Measurements from ENCODE around the gene MCM6.

MCM6 gene

DNA sequence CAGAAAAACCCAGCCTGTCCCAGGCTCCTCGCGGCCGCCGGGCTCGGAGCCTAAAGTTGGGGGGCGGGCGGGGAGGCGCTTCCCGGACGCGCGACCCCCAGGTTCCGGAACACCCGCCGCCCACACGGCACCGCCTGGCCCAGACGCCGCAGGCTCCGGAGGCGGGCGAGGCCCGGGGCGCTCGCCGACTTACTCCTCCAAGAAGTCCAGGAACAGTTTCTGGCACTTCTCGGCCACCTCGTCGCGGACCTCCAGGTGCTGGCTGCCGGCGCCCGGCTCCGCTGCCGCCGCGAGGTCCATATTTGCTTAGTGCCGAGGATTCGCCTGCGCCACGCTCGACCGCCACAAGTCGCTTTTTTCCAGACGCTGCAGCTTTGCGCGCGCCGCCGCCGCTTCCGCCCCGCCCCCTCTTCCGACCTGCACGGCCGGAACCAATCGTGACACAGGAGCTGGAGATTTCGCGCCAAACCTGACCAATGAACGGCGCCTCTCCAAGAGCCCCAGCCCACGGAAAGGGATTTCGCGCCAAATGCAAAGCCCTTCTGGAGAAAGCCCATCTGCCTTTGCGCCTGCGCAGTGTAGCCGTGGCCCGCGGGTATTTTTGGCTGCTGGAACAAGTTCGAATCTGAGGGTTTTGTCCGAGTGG, at the start of gene MCM6:
Gene MCM6 (minus strand): TSS at position 378 of the 646 bp plus-strand sequence. CDS start 78 bp downstream, at position 300.
- Mint-ChIP-seq H3K27me3 (no peaks in the 10 kb centered on the region), H3K27ac (peak within 1 kb of the TSS; percentile 56), H3K4me3 (peak within 1 kb of the TSS; percentile 84), H3K4me1 (peaks cover 23% of the 10 kb centered on the region), H3K9me3 (no peaks in the 10 kb centered on the region), H3K36me3 (no peaks in the 10 kb centered on the region)
- ATAC-seq (ENCODE audit: low read depth) (peak; percentile 88), DNase-seq (ENCODE audit: low spot score in 2 of 2) (peak; percentile 82 to 90)

DNA sequence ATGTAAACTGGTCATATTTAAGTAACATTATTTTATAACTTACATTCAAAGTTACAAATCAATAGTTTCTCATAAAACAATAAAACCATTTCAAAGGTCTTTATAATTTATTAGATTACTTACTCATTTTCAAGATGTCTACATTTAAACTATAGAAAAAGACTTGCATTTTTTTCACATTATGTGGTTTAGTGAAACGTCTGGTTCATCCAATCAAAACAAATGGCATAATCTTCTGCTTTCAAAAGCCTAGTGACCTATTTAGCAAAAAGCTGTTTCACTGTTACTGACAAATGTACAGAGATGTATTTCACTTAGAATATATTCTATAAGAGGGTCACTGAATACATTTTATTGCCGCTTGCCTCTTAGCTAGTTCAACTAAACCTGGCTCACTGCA, 49.3 kb upstream of the MCM6 start:
- no peaks in the 10 kb centered on the region for H3K9me3 Mint-ChIP-seq
- no peak for ATAC-seq (ENCODE audit: low read depth)
- H3K4me1 Mint-ChIP-seq: no peaks in the 10 kb centered on the region
- H3K27ac Mint-ChIP-seq: no peak overlapping the region
- H3K36me3 Mint-ChIP-seq: peaks cover 13% of the 10 kb centered on the region
- H3K4me3 Mint-ChIP-seq: no peak overlapping the region
- H3K27me3 Mint-ChIP-seq: no peaks in the 10 kb centered on the region
- no peak for DNase-seq (ENCODE audit: low spot score in 2 of 2)

DNA sequence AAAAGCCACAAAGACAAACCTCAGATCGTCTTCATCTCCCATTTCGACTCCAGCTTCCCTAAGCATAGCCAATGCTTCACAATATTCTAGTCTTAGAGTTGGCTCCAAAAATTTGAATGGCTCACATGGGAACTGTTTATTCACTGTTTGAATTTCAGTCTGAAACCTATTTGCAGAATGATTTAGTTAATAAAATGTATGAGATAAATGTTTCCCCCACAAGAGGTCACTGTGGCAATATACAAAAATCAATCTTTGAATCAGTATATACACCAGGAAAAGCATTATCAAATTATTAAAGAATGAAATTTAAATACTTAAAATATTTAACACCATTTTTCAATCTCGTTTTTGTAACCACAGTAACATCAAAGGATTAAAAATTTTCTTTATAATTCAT, 40.0 kb upstream of the MCM6 start:
- Mint-ChIP-seq H3K36me3 (peaks cover 2% of the 10 kb centered on the region), H3K27me3 (no peaks in the 10 kb centered on the region)
- peak; percentile 61 for ATAC-seq (ENCODE audit: low read depth)

DNA sequence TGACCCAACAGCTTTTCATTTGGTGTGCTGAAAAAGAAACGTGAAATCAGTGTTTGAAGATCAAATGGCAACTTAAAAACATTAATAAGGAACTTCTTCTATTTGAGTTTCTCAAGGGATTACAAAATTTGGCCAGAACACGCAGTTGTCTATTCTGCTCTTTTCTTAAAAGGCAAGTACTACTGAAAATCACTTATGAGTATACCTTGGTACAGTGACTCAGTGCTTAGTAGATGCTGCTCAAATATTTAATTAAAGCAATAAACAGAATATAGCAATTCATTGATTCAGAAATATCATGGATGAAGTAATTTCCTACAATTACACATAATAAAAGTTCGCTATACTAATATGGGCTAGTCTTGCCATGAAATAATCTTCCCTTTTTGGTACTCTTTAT, 38.2 kb upstream of the MCM6 start:
- Mint-ChIP-seq H3K4me1 (peaks cover 2% of the 10 kb centered on the region), H3K36me3 (peaks cover 9% of the 10 kb centered on the region), H3K27ac (no peak overlapping the region), H3K9me3 (no peaks in the 10 kb centered on the region), H3K4me3 (no peak overlapping the region), H3K27me3 (no peaks in the 10 kb centered on the region)
- ATAC-seq (ENCODE audit: low read depth) (no peak), DNase-seq (ENCODE audit: low spot score in 2 of 2) (no peak)

More for the DNA sequence above, 40.0 kb upstream of the MCM6 start:
- Mint-ChIP-seq H3K4me3 (no peak overlapping the region), H3K4me1 (peaks cover 2% of the 10 kb centered on the region), H3K9me3 (no peaks in the 10 kb centered on the region), H3K27ac (peak overlapping the region; percentile 36)
- peak in 1 of 2 donors; percentile 54 for DNase-seq (ENCODE audit: low spot score in 2 of 2)

DNA sequence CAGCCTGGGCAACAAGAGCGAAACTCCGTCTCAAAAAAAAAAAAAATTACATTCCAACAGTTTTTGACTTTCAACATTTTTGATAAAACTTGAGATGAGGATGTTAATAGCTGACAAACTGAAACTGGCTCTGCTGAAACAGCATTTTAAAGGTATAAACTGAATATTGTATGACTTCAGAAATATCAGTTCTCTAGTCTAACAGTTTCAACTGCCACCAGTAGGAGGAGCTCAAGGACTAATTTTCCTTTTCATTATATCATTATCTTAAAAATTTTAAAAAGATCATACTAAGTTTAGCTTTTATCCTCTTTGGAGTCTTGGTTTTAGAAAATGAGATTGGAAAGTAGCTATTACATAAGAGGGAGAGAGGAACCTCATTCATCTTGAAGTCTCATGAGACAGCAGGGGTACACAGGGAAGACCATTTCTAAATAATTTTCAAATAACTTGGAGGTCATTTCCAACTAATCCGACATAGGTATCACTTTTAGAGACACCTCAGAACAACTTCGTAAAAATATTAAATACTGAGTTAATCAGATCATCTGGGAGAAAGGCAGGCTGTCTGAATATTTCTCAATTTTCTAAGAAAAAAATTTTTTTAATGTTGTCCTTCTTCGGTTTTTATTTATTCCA, 37.6 kb upstream of the MCM6 start:
- DNase-seq (ENCODE audit: low spot score in 2 of 2) (peak; percentile 54 to 69), ATAC-seq (ENCODE audit: low read depth) (peak; percentile 47)
- Mint-ChIP-seq H3K27ac (no peak overlapping the region), H3K36me3 (peaks cover 12% of the 10 kb centered on the region), H3K9me3 (no peaks in the 10 kb centered on the region), H3K27me3 (no peaks in the 10 kb centered on the region), H3K4me3 (no peak overlapping the region), H3K4me1 (peaks cover 2% of the 10 kb centered on the region)

DNA sequence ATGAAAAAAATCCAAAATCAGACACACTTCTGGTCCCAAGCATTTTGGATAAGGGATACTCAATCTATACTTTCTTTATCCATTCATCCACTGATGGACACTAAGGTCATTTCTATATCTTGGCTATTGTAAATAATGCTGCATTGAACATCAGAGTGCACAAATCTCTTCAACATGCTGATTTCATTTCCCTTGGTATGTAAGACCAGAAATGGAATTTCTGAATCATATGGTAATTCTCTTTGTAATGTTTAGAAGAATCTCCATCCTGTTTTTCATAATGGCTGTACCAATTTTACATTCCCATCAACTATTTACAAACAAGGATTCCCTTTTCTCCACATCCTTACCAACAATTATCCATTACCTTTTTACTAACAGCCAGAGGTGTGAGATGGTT, 33.7 kb upstream of the MCM6 start:
- Mint-ChIP-seq H3K4me1 (no peaks in the 10 kb centered on the region), H3K27me3 (no peaks in the 10 kb centered on the region), H3K36me3 (peaks cover 17% of the 10 kb centered on the region), H3K27ac (no peak overlapping the region), H3K9me3 (no peaks in the 10 kb centered on the region), H3K4me3 (no peak overlapping the region)
- DNase-seq (ENCODE audit: low spot score in 2 of 2) (no peak), ATAC-seq (ENCODE audit: low read depth) (no peak)

DNA sequence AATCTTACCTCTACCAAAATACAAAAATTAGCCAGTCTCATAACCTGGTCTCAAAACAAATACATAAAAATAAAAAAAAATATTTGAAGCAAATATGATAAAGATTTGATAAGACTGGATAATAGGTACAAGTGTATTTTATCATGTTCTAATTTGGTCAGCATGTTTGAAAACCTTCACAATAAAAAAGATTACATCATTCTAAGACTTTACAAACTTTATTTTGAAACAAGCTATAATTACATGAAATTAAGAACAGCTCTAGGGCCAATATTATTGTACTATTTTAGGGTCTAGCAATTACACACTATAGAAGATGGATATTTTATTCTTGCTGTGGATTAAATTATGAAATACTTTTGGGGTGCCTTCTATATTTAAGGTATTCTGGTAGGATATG, 29.4 kb upstream of the MCM6 start:
- Mint-ChIP-seq H3K27me3 (no peaks in the 10 kb centered on the region), H3K36me3 (peaks cover 21% of the 10 kb centered on the region), H3K27ac (no peak overlapping the region), H3K9me3 (no peaks in the 10 kb centered on the region), H3K4me3 (no peak overlapping the region), H3K4me1 (no peaks in the 10 kb centered on the region)
- ATAC-seq (ENCODE audit: low read depth) (no peak), DNase-seq (ENCODE audit: low spot score in 2 of 2) (no peak)

DNA sequence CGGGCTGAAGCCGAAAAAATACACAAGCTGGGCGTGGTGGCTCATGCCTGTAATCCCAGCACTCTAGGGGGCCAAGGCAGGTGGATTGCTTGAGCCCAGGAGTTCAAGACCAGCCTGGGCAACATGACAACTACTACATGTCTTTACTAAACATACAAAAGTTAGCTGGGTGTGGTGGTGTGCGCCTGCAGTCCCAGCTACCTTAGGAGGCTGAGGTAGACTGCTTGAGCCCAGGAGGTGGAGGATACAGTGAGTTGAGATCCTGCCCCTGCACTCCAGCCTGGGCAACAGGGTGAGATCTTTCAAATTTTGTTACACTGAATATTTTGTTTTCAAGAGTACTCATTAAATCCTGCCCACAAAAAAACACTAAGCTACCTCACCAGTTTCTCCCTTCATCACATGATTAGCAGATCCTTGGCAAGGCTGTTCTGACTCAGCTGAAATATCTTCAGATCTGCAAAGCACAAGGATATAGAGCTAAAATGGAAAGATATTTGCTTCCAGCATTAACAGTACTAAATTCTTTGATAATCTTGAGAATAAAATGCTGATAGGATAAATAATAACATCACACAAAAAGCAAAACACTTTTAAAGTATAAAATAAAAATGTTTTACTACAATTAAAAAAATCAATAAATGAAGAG, 28.2 kb upstream of the MCM6 start:
- DNase-seq (ENCODE audit: low spot score in 2 of 2): no peak
- no peaks in the 10 kb centered on the region for H3K27me3 Mint-ChIP-seq
- no peak for ATAC-seq (ENCODE audit: low read depth)
- H3K36me3 Mint-ChIP-seq: peaks cover 15% of the 10 kb centered on the region
- H3K9me3 Mint-ChIP-seq: no peaks in the 10 kb centered on the region
- no peak overlapping the region for H3K27ac Mint-ChIP-seq
- no peaks in the 10 kb centered on the region for H3K4me1 Mint-ChIP-seq
- H3K4me3 Mint-ChIP-seq: no peak overlapping the region

DNA sequence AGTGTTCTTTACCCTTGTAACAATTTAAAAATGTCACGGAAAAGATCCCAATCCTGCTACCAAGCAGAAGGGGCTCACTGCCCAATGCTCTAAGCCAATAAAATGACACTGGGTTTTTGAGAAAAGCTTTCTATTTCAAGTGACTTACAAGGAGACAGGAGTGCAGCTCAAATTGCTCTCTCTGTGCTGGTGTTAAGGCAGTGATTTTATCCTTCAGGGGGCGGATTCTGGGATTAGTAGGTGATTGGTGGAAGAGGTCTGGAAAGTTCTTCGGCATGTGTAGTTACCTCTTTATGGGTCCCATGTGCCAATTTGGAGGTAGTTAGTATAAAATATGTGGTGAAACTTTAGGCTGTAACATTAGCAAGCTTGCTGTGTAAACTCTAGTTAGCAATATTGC, 27.4 kb upstream of the MCM6 start:
- DNase-seq (ENCODE audit: low spot score in 2 of 2): no peak
- H3K4me1 Mint-ChIP-seq: no peaks in the 10 kb centered on the region
- H3K4me3 Mint-ChIP-seq: no peak overlapping the region
- ATAC-seq (ENCODE audit: low read depth): no peak
- peaks cover 12% of the 10 kb centered on the region for H3K36me3 Mint-ChIP-seq
- no peaks in the 10 kb centered on the region for H3K27me3 Mint-ChIP-seq
- no peaks in the 10 kb centered on the region for H3K9me3 Mint-ChIP-seq
- H3K27ac Mint-ChIP-seq: no peak overlapping the region

DNA sequence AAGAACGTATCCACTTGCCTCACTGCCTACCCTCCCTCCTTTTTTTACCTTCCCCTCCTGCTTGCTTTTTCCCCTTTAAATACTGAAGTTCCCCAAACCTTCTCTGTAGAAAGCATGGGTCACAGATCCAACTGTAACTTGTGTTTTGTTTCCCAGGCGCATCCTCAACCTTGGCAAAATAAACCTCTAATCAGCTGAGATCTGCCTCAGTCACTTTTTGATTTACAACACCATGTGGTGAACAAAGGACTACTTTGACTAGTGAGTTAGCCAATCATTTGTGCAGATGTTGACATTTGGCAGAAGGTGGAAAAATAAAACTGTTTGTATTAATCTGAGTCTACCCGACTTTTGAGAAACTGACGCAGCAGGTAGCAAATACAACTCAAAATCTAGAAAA, 23.3 kb upstream of the MCM6 start:
- Mint-ChIP-seq H3K27ac (no peak overlapping the region), H3K4me3 (no peak overlapping the region), H3K9me3 (no peaks in the 10 kb centered on the region), H3K27me3 (no peaks in the 10 kb centered on the region), H3K36me3 (peaks cover 6% of the 10 kb centered on the region), H3K4me1 (no peaks in the 10 kb centered on the region)
- DNase-seq (ENCODE audit: low spot score in 2 of 2) (no peak), ATAC-seq (ENCODE audit: low read depth) (no peak)

DNA sequence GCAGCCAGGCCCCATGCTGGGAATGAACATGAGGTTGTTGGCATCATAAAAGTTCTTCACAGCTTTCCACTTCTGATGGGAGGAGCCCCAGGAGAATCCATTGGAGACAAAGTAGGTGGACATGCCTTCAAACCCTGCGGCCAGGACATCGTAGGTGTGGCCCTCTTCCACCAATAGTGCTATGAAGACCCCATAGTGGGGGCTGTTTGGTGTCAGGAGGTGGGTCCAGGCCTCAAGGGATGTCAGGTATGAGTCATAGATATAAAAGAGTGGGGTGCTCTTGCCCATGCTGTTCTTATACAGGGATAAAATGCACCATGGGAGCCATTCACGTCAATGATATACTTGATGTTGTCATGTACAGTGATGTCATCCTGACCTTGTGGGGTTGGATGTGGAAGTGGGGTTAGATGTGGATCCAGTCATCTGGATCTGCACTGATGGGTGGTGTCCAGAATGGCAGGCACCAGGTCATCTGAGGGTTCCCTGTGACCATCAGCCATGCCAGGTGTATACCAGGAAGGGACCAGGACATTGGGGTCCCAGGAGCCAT, 22.1 kb upstream of the MCM6 start:
- H3K27me3 Mint-ChIP-seq: no peaks in the 10 kb centered on the region
- H3K9me3 Mint-ChIP-seq: no peaks in the 10 kb centered on the region
- peaks cover 4% of the 10 kb centered on the region for H3K36me3 Mint-ChIP-seq
- no peak for DNase-seq (ENCODE audit: low spot score in 2 of 2)
- H3K4me3 Mint-ChIP-seq: no peak overlapping the region
- H3K4me1 Mint-ChIP-seq: peaks cover 5% of the 10 kb centered on the region
- no peak for ATAC-seq (ENCODE audit: low read depth)
- no peak overlapping the region for H3K27ac Mint-ChIP-seq

DNA sequence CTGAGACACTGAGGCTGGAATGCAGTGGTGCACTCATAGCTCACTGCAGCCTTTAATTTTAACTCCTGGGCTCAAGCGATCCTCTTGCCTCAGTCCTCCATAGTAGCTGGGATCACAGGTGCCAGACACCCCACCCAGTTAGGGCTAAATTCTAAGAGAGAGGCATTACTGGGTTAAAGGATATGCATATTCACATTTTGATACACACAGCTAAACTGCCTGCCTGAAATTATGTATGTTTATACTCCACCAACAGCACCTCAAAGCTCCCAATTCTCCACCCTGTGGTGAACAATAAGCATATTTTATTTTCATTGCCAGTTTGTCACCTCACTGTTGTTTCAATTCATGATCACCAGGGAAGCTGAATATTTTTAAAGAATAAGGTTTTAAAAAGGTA, 18.7 kb upstream of the MCM6 start:
- Mint-ChIP-seq H3K4me3 (no peak overlapping the region), H3K9me3 (no peaks in the 10 kb centered on the region), H3K27ac (no peak overlapping the region), H3K36me3 (peaks cover 2% of the 10 kb centered on the region), H3K27me3 (no peaks in the 10 kb centered on the region), H3K4me1 (peaks cover 5% of the 10 kb centered on the region)
- DNase-seq (ENCODE audit: low spot score in 2 of 2) (no peak), ATAC-seq (ENCODE audit: low read depth) (no peak)

DNA sequence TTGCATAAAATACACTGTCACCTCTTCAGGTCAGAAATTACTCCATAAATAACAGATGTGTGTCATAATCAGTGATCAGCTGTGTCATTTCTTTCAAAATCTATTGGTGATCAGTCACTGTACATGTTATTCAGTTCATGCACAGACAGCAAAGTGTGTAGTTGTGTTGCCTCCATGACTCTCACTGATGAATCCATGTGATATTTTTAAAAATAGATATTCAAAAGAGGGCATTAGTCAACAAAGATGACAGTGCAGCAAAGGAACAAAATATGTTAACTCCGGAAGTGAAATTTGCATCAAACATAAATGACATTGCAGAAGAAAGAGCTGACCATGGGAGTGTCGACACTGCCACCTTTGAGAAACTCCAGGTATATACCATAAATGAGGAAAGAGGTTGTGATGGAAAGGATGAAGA, 17.1 kb upstream of the MCM6 start:
- H3K4me3 Mint-ChIP-seq: no peak overlapping the region
- DNase-seq (ENCODE audit: low spot score in 2 of 2) (no peak), ATAC-seq (ENCODE audit: low read depth) (no peak)
- H3K36me3 Mint-ChIP-seq: peaks cover 2% of the 10 kb centered on the region
- no peaks in the 10 kb centered on the region for H3K27me3 Mint-ChIP-seq
- H3K4me1 Mint-ChIP-seq: peaks cover 5% of the 10 kb centered on the region
- peaks cover 2% of the 10 kb centered on the region for H3K9me3 Mint-ChIP-seq
- no peak overlapping the region for H3K27ac Mint-ChIP-seq

DNA sequence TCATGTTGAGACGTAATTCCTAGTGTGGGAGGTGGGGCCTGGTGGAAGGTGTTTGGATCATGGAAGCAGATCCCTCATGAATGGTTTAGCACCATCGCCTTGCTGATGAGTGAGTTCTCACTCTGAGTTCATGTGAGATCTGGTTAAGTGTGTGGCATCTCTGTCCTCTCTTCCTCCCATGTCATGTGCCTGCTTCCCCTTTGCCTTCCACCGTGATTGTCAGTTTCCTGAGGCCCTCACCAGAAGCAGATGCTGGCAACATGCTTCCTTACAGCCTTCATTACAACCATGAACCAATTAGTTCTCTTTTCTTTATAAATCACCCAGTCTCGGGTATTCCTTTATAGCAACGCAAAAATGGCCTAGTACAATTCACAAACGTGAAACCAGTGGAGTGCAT, 14.6 kb upstream of the MCM6 start:
- Mint-ChIP-seq H3K4me3 (no peak overlapping the region), H3K27ac (no peak overlapping the region), H3K27me3 (no peaks in the 10 kb centered on the region), H3K4me1 (peaks cover 5% of the 10 kb centered on the region), H3K9me3 (peaks cover 2% of the 10 kb centered on the region), H3K36me3 (peaks cover 2% of the 10 kb centered on the region)
- DNase-seq (ENCODE audit: low spot score in 2 of 2) (no peak), ATAC-seq (ENCODE audit: low read depth) (no peak)
